Colonic mucosa (tissue), 4 donors: ENCODE measurements around the gene TAF4. TPM values are rescaled to one million over a fixed set of nuclear protein-coding genes. Genes with fewer than 3 reads are reported as not detected.
A peak's percentile ranks its signal among the peaks of the same experiment; 100 is the strongest.

Source experiments
- DNase-seq: peaks from one replicate; pipeline ENCODE4 v3.0.0-alpha.2; 2020
- H3K27ac ChIP-seq: fragments of 200-600 bp; one replicate; pipeline ENCODE4 v1.8.0; 2021
- H3K27me3 ChIP-seq: fragments of 200-600 bp; one replicate; pipeline ENCODE4 v1.8.0; 2021
- H3K36me3 ChIP-seq: fragments of 200-600 bp; one replicate; pipeline ENCODE4 v1.8.0; 2021
- H3K4me1 ChIP-seq: fragments of 200-600 bp; one replicate; pipeline ENCODE4 v1.8.0; 2021; ENCODE audit warnings: mild to moderate bottlenecking
- H3K4me3 ChIP-seq: fragments of 200-600 bp; one replicate; pipeline ENCODE4 v1.8.0; 2021
- H3K9ac ChIP-seq, 2 donors: one replicate each; pipeline ENCODE4 v1.7.0; 2013; ENCODE audit warnings: control low read depth in 2 of 2, low read depth in 2 of 2, low read length in 2 of 2
- H3K9me3 ChIP-seq: fragments of 200-600 bp; one replicate; pipeline ENCODE4 v1.8.0; 2021
- intact Hi-C: fragments of 100-400 bp; cut with DNase I; formaldehyde crosslinking; loops from one replicate; pipeline ENCODE4 v1.14.1; 2022
- total RNA-seq, 2 donors: library from RNA; stranded (reverse); fragmentation: NEBNext Ultra II Directional in 1 of 2; extraction: Animal tissue kit (Norgen Biotek cat#: 25700) in 1 of 2; gene quantifications; one replicate each; pipeline ENCODE4 v1.2.1, GENCODE V29; 2021
- TF ChIP-seq, protein P1 (sequence below): fragments of 200-600 bp; IDR thresholded peaks from one replicate; pipeline ENCODE4 v1.8.0; 2022; ENCODE audit warnings: antibody characterized with exemption, mild to moderate bottlenecking
- donor health status: healthy.
- donor health status: DM: no; HTN: no; CAD: no.
- donor health status: DM: no; HTN: no; CAD: no.

The TAF4 gene
- total RNA-seq, 2 donors from 2014 or later = 17.4 to 27.3 TPM

DNA sequence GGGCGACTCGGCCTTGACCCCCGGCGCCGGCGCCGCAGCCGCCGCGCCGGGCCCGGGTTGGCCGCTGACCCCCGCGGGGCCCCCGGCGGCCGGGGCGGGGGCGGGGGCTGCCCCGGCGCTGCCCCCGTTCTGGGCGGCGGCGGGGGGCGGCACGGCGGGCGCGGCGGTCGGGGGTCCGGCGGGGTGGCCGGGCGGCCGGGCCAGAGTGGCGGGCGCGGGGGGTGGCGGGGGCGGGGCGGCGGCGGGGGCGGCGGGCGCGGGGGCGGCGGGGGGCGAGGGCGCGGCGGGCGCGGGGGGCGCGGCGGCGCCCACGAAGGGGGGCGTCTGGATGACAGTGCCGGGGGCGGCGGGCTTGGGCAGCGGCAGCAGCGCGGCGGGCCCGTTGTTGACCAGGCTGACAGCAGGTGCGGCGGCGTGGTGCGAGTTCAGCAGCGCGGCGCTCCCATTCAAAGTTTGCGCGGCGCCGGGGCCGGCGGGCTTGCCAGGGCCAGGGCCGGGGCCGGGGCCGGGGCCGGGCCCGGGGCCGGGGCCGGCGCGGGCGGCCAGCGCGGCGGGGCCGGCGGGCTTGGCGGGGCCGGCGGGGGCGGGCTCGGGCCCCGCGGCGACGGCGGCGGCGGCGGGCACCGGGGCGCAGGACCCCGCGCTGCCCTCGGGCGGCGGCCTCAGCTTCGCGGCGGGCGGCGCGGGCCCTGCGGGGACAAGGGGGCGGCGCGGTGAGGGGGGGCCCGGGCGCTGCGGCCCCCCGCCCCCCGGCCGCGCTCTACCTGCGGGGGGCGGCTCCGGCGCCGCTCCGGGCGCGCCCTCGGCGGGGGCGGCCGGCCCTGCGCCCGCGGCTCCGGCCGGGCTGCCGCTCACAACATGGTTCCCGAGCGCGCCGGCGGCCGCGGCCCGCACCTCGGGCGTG, 659 bp downstream of the TAF4 start:
- DNase-seq = no peak
- Histone ChIP-seq H3K27me3 (no peaks in the 10 kb centered on the region), H3K36me3 (no peaks in the 10 kb centered on the region), H3K4me3 (peak overlapping the region; percentile 30), H3K9ac (peak overlapping the region in 1 of 2 donors; percentile 60), H3K4me1 (peaks cover 39% of the 10 kb centered on the region), H3K9me3 (no peaks in the 10 kb centered on the region), H3K27ac (no peak overlapping the region)
- TF ChIP-seq, protein P1, sequence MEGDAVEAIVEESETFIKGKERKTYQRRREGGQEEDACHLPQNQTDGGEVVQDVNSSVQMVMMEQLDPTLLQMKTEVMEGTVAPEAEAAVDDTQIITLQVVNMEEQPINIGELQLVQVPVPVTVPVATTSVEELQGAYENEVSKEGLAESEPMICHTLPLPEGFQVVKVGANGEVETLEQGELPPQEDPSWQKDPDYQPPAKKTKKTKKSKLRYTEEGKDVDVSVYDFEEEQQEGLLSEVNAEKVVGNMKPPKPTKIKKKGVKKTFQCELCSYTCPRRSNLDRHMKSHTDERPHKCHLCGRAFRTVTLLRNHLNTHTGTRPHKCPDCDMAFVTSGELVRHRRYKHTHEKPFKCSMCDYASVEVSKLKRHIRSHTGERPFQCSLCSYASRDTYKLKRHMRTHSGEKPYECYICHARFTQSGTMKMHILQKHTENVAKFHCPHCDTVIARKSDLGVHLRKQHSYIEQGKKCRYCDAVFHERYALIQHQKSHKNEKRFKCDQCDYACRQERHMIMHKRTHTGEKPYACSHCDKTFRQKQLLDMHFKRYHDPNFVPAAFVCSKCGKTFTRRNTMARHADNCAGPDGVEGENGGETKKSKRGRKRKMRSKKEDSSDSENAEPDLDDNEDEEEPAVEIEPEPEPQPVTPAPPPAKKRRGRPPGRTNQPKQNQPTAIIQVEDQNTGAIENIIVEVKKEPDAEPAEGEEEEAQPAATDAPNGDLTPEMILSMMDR = no peak
- intact Hi-C loops = loop anchor here (5.0 kb wide), 1 partner anchor 72 kb away; no protein-coding TSS in a partner anchor

DNA sequence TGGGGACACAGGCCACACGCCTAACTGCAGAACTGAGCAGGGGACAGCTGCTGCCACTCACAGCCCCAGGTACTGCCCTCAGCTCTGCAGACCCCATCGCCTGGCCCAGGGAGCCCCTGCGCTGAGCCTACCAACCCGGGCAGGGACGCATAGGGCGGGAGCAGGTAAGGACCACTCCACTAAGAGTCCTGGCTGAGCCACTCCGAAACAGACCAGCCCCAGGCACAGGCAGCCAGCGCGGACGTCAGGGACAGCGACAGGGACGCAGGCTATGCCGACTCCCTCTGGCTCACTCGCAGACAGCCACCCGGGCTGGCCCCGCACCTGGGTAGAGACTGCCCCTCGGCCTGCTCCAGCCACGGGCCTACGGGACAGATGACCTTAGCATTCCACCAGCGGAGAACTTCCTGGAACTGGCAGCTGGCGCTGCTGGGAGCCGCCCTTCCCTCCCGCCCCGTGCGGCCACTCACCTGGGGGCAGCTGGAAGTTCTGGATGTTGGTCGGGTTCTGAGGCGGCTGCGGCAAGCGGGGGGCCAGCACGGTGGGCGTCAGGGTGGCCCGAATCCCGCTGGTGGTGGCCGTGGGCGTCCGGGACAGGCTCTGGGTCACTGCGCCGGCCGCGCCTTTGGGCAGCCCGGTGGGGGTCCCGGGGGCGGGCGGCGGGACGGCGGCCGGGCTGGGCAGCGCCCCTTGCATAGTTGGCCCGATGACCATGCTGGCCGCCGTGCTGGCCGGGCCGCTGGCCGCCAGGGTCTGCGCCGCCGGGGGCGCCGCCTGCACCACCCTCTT, 1.5 kb downstream of the TAF4 start:
- TF ChIP-seq, protein P1 = no peak
- H3K27me3 ChIP-seq = no peaks in the 10 kb centered on the region
- no peak overlapping the region for H3K27ac ChIP-seq
- no peaks in the 10 kb centered on the region for H3K36me3 ChIP-seq
- peaks cover 31% of the 10 kb centered on the region for H3K4me1 ChIP-seq
- H3K4me3 ChIP-seq = peak overlapping the region; percentile 51
- intact Hi-C loops = loop anchor here (5.0 kb wide), 1 partner anchor 73 kb away; no protein-coding TSS in a partner anchor
- DNase-seq = peak; percentile 64
- peak overlapping the region; percentile 48 to 78 for H3K9ac ChIP-seq
- no peaks in the 10 kb centered on the region for H3K9me3 ChIP-seq

DNA sequence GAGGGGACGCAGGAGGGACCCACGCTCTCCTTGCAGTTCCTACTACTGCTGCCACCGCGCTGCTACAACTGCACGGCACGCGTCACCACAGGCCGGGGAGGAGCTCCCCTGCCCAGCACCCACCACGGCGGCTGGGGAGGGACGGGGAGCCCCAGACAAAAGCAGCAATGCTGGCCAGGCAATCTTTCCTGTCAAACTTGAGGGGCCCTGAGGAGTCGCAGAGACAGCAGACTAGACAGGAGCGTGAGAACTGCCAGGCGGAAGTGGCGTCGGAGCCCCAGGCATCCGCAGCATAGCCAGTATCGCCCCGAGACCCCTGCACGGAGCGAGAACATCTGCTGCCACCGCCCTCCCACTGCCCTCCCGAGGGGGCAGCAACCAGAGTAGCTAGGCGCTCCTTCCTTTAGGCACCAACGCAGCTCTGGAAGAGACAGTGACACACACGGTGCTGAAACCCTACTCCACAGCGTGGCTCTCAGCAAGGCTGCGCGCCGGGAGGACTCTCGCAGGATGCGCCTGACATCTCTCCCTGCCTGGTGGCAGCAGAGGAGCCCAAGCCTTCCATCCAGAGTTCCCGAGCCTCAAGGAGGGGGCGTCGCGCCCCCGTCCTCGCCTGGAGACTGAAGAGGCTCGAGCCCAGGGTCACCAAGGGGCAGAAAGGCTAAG, 2.2 kb downstream of the TAF4 start:
- Histone ChIP-seq H3K4me1 (peaks cover 25% of the 10 kb centered on the region), H3K9me3 (no peaks in the 10 kb centered on the region), H3K36me3 (no peaks in the 10 kb centered on the region), H3K4me3 (peak overlapping the region; percentile 51), H3K9ac (peak overlapping the region in 1 of 2 donors; percentile 78), H3K27ac (no peak overlapping the region), H3K27me3 (no peaks in the 10 kb centered on the region)
- DNase-seq = no peak
- TF ChIP-seq, protein P1 = no peak
- intact Hi-C loops = loop anchor here (5.0 kb wide), 1 partner anchor 74 kb away; no protein-coding TSS in a partner anchor

DNA sequence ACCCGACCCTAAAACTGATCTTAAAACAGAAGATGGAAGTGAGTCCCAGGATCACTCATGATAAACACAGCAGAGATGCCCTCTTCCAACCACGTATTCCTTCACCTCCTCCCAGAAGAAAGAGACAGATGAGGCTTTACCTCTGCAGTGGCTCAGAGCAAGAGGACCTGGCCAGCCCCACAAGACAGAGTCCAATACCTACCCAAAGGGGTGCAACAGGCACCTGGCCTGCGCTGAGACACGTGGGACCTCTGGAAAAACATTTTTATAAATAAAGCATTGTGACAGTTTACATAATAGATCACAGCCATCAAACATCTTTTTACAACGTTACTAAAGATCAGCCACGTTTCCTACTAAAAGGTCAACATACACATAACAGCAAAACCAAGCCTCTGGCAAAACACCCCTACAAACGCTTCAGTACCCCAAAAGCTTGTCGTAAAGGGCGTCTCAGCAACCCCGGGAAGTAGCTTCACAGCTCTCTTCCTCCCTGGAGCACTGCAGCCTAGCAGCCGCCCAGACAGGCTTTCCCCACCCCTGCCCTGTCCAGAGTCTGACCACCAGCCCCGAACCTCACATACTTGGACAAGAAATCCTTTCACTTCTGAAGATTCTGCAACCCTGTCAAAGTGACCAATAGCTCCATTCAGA, 2.9 kb downstream of the TAF4 start:
- no peaks in the 10 kb centered on the region for H3K27me3 ChIP-seq
- TF ChIP-seq, protein P1 = no peak
- H3K36me3 ChIP-seq = no peaks in the 10 kb centered on the region
- H3K27ac ChIP-seq = no peak overlapping the region
- DNase-seq = no peak
- H3K9me3 ChIP-seq = no peaks in the 10 kb centered on the region
- peak overlapping the region in 1 of 2 donors; percentile 19 for H3K9ac ChIP-seq
- peaks cover 21% of the 10 kb centered on the region for H3K4me1 ChIP-seq
- H3K4me3 ChIP-seq = no peak overlapping the region
- intact Hi-C loops = loop anchor here (5.0 kb wide), 1 partner anchor 75 kb away; no protein-coding TSS in a partner anchor
